HL-60/S4 treated with phorbol 12-myristate 13-acetate at 8.2 ng/mL for 4 days and 3 days (cell line): Measurements from ENCODE around the gene MORF4L1.
"Not testable (repeated sequence)": the region's sequence is repeated elsewhere in the genome, so short reads cannot be mapped to it uniquely, and the experiment has no call there.

ENCODE experiments used
- in situ Hi-C: fragments of 300-500 bp; cut with MboI; formaldehyde crosslinking; loops from 2 replicates; pipeline ENCODE4 v1.15.0; 2022; ENCODE audit warnings: low sequenced_read_pairs

The MORF4L1 gene

DNA sequence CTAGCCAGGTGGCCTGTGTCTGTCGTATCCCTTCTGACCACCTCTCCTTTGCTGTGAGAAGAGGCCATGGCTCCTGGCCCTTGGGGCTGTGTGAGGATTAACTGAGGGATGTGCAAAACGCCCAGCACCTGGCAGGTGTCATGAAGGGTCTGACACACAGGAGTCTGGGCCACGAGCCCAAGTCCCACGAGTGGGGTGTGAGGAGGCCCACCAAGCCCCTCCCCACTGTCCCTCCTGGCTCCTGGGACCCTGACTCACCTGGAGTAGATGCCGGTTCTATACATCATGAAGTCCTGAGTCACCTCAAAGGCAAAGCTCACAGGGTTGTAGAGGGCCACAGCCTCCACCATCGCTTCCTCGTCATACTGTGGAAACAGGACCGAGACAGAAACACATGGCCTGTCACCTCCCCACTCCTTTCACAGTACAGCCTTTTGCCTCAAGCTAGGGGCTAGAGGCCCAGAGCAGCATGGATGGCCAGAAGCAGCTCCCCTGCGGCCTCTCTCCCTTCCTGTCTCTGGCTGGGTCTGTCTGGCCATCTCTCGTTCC, 52.5 kb downstream of the MORF4L1 start:
- in situ Hi-C loops = no loop called here

DNA sequence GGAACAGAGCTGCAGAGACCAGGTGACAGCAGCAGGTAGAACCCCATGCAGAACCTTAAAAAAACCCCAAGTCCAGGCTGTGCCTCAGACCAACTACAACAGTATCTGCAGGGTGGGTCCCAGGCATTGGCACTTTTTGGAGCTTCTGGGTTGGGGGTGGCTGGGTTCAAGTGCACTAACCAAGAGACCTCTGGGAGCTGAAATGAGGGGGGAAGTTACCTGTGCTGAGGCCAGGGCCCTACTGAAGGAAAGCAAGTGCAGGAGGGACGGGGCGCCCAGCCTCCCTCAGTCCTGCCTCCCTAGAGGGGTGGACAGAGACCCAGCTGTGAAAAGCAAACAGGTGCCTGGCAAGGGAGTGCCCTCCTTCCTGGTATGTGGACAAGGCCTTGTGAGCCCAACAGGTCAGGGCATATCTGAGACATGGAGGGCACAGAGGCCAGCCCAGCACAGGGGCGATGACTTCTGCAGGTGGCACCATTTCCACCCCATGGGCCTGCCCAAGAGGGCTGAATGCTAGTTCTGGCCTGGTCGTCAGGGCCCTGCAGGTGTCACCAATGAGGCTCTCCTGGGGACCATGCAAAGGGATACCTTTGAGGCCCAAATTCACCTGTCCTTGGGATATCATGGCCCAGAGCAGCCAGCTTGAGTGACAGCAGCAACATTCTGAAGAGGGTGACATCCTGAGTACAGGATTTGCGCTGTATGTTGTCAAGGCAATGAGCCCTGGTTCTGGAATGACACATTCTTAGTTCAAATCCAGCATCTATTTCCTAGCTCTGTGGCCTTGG, 53.5 kb downstream of the MORF4L1 start:
- in situ Hi-C loops = no loop called here

DNA sequence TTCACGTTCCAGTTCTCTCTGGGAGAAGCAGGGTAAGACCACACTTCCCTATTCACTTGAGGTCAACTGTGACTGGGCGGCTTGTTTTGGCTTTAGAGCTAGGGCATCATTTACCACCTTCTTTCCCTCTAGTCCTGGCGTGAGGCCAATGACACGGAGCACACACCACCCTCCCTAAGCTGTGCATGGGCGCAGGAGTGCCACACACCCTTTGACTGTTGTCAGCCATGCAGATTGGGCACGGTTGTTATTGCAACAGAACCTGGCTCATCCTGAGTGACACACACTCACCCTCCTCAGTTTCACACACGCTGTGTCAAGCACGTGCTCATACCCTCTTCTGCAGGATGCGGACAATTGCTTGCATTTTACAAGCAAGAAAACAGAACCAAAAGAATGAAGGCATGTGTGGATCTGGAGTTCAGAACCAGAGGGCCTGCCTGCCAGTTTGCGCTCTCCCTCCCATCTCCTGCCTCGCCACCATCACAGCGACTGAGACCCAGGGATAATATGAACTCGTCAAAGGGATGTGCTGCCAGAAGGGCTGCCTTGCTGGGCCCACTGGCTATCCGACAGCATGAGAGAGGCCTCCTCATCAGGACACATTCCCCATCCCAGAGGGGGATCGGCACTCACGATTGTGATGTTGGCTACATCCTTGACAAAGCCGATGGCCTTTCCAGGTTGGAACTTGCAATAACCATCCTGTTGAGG, 54.5 kb downstream of the MORF4L1 start:
- in situ Hi-C loops = no loop called here

DNA sequence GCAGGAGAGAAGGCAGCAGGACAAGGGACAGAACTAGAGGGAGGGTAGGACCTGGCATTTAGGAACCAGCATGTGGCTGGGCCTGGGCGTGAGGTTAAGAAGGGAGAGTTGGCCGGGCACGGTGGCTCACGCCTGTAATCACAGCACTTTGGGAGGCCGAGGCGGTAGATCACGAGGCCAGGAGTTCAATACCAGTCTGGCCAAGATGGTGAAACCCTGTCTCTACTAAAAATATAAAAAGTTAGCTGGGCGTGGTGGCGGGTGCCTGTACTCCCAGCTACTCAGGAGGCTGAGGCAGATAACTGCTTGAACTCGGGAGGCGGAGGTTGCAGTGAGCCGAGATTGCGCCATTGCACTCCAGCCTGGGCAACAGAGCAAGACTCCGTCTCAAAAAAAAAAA, 55.5 kb downstream of the MORF4L1 start:
- in situ Hi-C loops = not testable (repeated sequence)

DNA sequence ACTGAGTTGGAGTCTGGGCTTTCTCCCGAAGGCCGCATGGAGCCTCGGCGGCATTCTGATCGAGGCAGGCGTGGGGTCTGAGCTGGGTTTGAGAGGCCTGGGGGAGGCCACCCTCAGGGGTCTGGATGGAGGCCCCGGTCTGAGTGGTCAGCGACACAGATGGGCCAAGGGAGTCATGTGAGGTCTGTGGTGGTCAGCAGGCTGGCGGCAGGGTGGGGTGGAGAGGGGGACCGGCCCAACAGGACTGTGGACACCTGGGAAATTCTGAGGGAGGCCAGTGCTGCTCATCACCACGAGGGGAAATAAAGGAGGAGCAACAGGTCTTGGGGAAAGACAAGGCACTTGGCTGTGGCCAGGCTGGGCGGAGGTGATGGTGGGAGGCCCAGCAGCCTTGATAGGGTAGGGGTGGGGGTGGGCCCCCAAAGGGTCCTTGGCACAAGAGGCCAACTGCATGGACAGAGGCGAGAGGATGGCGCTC, 56.0 kb downstream of the MORF4L1 start:
- in situ Hi-C loops = no loop called here

GRCh38 chr15:78929536-78930264, 57.0 kb downstream of the MORF4L1 start:
- in situ Hi-C loops = no loop called here

DNA sequence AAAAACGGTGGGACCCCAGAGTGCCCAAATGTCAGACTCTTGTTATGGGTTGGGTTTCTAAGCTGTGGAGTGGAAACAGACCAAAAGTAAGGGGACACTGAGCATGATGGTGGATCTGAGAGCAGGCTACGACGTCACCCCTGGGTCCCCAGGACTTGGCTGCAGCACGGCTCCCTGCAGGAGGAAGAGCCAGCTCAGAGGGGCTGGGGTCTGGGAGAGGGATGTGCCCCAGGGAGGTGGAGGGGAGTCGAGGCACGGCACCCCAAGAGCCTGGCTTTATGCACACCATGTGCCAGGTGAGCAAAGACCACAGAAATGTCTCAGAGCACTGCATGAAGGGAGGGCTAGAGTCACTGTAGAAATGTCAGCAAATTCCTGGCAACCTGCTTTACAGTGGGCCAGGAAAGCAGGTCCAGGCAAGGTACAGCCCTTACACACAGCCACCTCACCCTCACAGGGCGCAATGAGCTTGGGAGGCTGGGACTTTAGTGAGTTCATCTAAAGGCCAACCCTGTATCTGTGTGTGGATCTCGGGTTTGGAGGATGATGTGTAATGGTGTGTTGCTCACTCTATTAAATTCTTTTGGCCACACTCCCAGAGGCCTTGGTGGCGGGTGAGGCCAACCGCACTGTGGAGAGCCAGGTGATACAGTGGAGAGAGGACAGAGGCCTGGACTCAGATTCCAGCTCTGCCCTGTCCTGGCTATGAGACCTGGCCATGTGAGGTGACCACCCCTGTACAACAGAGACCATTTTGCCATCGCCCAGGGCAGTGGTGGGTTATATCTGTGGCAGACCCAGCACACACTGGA, 58.1 kb downstream of the MORF4L1 start:
- in situ Hi-C loops = no loop called here

DNA sequence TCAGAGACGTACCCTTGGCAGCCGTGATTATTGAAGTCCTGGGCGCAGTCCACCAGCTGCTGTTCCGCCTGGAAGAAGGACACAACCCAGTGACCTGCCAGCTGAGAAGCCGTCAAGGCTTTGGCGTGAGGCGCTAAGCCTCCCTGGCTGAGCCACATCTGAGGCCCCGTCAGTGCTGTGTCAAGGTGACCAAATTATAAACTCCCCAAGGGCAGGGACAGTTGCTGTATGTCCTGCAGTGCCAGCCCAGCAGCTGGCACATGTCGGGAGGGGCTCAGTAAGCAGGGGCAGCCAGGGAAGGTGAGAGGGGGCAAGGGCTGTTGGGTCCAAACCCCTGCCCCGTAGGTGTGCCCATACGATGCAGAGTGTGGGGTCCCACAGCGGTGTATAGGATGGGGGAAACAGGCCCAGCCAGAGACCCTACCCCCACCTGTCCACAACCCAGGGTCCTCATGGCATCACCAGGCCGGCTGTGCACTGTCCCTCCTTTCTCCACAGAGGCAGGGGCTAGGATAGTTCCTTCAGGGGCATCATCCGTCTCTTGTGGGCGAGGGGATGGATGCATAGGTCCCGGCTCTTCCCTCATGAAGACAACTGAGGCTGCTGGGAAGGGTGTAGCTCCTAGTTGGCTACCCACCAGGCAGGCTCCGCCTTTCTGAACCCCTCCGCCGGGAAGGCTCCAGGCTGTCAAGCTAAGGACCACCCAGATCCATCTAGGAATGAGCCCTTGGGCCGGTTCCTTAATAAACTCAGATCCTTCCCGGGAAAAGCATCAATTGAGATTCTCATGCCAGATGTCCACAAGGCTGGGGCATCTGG, 59.0 kb downstream of the MORF4L1 start:
- in situ Hi-C loops = no loop called here

DNA sequence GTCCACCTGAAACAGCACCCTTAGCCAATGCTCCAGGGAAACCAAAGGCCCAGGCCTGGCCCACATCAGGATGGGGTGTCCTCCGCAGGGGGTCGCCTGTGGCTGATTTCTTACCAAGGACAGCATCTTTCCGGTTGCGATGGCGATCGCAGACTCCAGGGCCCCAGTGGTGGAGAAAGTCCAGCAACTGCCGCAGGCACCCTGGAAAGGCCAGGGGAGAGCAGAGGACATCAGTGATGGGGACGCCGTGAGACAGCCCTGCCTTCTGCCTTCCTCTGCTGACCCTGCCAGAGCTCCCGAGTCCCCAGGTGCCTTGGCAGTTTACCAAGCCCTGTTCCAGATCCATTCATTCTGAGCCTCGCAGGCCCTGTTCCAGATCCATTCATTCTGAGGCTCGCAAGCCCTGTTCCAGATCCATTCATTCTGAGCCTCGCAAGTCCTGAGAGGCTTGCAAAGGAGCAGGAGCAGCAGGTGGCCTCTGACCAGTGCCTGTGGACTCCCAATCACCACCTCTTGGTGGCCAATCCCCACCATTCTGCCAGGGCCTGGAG, 59.6 kb downstream of the MORF4L1 start:
- in situ Hi-C loops = no loop called here

DNA sequence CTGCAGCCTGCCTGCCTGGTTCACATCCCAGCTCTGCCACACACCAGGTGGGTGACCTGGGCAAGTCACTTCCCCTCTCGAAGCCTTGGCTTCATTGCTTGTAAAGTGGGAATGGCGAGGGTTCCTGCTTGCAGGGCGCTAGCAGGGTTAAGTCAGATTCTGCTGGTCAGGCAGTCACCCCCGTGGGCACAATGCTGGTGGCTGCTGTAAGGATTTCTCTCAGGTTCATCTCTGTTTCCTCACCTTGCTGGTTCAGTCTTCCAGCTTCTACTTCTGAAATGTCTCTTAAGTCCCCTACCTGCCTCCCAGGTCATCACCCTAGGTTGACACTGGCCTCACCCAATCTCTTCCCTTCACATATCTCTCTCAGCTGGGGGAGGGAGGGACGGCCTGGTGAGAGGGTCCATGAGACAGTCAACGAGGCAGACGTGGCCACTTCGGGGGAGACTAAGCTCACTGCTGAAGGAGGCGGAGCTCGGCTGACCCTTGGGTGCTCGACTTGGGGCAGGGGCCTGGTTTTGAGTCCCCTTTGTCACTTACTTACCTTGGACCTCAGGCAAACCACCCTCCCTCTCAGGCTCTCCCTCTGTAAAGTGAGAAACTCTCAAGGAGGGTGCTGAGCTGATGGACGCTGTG, 60.6 kb downstream of the MORF4L1 start:
- in situ Hi-C loops = no loop called here

DNA sequence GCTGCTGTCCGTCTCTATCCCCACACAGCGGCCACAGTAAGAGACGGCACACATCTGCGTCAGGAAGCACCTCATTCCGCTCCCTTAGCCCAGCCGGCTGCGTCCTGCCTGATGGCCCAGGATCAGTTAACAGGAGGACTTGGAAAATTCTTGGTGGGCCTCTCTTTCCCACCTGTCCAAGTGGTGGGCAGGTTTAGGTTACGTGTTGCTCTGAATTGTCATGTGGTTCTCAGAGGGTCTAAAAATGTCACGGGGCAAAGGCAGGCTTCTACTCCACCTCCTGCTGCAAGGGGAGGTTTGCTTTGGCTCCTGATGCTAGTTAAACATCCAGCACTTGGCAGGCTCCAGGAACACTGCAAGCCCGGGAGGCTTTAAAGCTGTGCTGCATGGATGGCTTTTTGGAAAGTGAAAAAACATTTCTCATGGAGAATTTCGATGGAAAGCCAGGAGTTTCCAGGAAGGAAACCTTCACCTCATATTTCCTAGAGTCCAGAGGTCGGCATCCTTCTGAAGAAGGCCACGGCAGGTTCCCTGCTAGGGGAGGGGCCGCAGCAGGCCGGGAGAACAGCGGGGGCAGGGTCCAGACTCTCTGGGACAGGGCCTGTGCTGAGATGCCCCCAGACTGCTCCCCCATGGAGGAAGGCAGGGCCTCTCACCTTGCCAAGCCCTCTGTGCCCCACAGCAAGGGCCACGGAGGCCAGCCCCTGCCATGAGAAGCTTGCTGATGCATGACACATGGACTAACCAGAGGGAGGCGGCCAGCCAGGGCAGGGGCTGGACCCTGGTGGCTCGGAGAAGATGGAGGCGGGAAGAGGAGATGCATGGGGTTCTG, 61.3 kb downstream of the MORF4L1 start:
- in situ Hi-C loops = no loop called here

- in situ Hi-C loops = no loop called here
Observed at GRCh38 chr15:78934655-78935023, 61.9 kb downstream of the MORF4L1 start.

DNA sequence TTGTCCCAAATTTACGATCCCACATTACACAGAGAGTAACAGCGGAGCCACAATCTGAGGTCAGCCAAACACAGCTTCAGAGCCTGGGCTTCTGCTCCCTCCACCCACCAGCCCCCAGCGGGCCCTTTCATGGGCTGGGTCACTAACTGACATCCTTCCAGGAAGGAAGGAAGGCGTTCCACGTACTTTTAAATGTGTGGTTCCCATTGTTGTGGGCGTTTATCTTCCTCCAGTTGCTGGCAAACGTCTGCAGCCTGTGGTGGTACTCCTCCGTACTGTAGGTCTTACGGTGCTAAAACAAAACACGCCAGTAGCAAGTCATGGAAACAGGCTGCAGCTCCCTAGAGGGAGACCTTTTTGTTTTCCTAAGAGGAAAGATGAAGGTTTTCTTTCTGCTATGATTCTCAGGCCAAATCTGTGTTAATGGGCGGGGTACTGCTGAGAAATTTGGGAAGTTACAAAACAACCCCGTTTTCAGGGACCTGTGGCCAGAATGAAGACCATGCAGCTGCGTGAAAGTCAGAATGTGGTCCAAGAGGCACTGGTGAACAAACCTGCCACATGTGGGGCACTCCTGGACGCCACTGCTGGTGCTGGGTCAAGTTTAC, 64.5 kb downstream of the MORF4L1 start:
- in situ Hi-C loops = no loop called here

- in situ Hi-C loops = no loop called here
Observed at GRCh38 chr15:78938658-78939488, 66.2 kb downstream of the MORF4L1 start.

GRCh38 chr15:78942741-78943140, 70.1 kb downstream of the MORF4L1 start:
- in situ Hi-C loops = no loop called here

DNA sequence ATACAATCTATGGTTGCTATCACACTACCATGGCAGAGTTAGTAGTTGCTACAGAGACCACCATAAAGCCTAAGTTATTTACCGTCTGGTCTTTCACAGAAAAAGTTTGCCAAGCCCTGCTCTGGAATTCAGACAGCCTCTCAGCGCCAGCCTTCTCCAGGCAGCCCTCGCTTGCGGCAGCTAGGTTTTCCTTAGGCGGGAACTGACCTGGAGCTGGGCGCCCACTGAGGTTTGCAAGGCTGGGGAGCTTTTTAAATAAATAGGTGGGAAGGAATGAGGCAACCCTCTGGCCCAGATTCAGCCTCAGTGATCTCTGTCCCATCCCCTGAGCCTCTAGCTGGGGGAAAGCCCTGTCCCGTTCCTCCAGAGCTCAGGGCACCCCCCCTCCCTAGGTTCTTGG, 71.0 kb downstream of the MORF4L1 start:
- in situ Hi-C loops = no loop called here

- in situ Hi-C loops = no loop called here
Observed at GRCh38 chr15:78944202-78944625, 71.5 kb downstream of the MORF4L1 start.
